Measurements from ENCODE around the gene HS6ST3.

GRCh38 chr13:96652506-96652905 lies 562.6 kb downstream of the HS6ST3 start:
- no peak for TF ChIP-seq EZH2 (IDR thresholded peaks at IDR 0.05; ENCODE audit: borderline replicate concordance, low read length)
- TF ChIP-seq, protein P1, sequence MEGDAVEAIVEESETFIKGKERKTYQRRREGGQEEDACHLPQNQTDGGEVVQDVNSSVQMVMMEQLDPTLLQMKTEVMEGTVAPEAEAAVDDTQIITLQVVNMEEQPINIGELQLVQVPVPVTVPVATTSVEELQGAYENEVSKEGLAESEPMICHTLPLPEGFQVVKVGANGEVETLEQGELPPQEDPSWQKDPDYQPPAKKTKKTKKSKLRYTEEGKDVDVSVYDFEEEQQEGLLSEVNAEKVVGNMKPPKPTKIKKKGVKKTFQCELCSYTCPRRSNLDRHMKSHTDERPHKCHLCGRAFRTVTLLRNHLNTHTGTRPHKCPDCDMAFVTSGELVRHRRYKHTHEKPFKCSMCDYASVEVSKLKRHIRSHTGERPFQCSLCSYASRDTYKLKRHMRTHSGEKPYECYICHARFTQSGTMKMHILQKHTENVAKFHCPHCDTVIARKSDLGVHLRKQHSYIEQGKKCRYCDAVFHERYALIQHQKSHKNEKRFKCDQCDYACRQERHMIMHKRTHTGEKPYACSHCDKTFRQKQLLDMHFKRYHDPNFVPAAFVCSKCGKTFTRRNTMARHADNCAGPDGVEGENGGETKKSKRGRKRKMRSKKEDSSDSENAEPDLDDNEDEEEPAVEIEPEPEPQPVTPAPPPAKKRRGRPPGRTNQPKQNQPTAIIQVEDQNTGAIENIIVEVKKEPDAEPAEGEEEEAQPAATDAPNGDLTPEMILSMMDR (conservative IDR thresholded peaks at IDR 0.05 in 1 of 2, IDR thresholded peaks at IDR 0.05 in 1 of 2; ENCODE audit: extremely low read depth in 1 of 2, insufficient read depth in 1 of 2, low read depth in 1 of 2, low read length in 2 of 2), result no peak
